ENCODE results near the gene ACOXL.

The ACOXL gene

GRCh38 chr2:111053825-111054515 is 321.6 kb downstream of the ACOXL start:
- CTCF ChIA-PET = no interaction called here
- Histone ChIP-seq H3K4me3 (ENCODE audit: low read depth, low read length) (no peak overlapping the region), H3K27ac (ENCODE audit: extremely low read depth, low read depth, low read length) (no peak overlapping the region), H3K36me3 (ENCODE audit: control insufficient read depth in 2 of 2, insufficient read depth in 1 of 2, low read length in 2 of 2) (no peaks in the 10 kb centered on the region), H3K4me1 (ENCODE audit: control insufficient read depth, insufficient read depth, low read length) (peaks cover 12% of the 10 kb centered on the region), H3K9me3 (ENCODE audit: control insufficient read depth, insufficient read depth, low read depth, low read length) (no peaks in the 10 kb centered on the region)
- no peak for TF ChIP-seq SETDB1 (IDR thresholded peaks at IDR 0.05; ENCODE audit: insufficient read length, low read length)
- TF ChIP-seq ZNF302 (tag by site-specific recombination; IDR thresholded peaks at IDR 0.05; ENCODE audit: low read depth) = no peak
- TF ChIP-seq, protein P1, sequence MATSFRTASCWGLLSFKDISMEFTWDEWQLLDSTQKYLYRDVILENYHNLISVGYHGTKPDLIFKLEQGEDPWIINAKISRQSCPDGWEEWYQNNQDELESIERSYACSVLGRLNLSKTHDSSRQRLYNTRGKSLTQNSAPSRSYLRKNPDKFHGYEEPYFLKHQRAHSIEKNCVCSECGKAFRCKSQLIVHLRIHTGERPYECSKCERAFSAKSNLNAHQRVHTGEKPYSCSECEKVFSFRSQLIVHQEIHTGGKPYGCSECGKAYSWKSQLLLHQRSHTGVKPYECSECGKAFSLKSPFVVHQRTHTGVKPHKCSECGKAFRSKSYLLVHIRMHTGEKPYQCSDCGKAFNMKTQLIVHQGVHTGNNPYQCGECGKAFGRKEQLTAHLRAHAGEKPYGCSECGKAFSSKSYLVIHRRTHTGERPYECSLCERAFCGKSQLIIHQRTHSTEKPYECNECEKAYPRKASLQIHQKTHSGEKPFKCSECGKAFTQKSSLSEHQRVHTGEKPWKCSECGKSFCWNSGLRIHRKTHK (tag by site-specific recombination; IDR thresholded peaks at IDR 0.05) = no peak
- TF ChIP-seq, protein P2, sequence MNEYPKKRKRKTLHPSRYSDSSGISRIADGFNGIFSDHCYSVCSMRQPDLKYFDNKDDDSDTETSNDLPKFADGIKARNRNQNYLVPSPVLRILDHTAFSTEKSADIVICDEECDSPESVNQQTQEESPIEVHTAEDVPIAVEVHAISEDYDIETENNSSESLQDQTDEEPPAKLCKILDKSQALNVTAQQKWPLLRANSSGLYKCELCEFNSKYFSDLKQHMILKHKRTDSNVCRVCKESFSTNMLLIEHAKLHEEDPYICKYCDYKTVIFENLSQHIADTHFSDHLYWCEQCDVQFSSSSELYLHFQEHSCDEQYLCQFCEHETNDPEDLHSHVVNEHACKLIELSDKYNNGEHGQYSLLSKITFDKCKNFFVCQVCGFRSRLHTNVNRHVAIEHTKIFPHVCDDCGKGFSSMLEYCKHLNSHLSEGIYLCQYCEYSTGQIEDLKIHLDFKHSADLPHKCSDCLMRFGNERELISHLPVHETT (tag by site-specific recombination; IDR thresholded peaks at IDR 0.05) = no peak
- TF ChIP-seq ZNF335 (tag by site-specific recombination; conservative IDR thresholded peaks at IDR 0.05) = no peak
- POLR2A ChIA-PET = no interaction called here

DNA sequence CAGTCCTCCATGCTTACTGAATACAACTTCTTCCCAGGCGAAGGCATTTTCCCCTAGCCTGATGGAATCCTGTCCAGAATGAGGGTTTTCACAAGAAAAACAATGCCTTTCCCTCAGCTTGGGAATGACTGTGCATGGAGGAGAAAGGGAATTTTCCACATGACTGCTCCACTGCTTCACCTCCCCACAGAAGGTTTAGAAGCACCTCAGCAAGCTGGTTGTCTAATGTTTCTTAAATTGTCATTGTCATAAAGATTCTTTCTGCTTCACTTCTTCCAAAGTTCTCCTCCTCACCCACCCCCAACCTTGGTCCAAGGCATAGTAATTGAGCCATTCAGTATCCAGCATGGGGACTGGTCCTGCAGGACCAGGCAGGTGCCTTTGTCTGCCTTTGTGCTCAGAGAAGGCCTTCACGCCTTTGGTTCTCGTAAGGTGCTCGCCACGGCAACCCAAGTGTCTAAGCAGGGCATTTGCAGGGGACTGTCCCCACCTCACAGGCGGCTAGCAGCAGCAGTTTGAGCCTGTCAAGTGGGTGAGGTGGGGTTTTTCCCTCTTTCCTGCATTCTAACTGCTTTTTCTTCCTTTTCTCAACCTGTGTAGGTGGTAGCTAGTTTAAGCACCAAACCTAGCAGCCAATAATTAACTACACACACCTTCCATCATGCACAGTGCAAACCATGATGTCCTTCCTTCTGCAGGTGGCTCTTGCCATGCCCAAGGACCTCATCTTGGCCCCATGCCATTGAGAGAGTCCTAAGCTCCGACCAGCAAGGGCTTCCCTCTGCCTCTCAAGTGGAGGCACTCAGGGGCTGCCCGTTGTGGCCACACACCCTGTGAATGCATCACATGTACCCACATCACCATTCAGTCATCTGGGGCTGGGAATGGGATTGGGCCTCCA is 322.7 kb downstream of the ACOXL start:
- Histone ChIP-seq H3K27ac (ENCODE audit: extremely low read depth, low read depth, low read length) (no peak overlapping the region), H3K4me3 (ENCODE audit: low read depth, low read length) (no peak overlapping the region), H3K9me3 (ENCODE audit: control insufficient read depth, insufficient read depth, low read depth, low read length) (no peaks in the 10 kb centered on the region), H3K36me3 (ENCODE audit: control insufficient read depth in 2 of 2, insufficient read depth in 1 of 2, low read length in 2 of 2) (no peaks in the 10 kb centered on the region), H3K4me1 (ENCODE audit: control insufficient read depth, insufficient read depth, low read length) (peaks cover 1% of the 10 kb centered on the region; the same call in 1 of the 2 replicates)
- POLR2A ChIA-PET = no interaction called here
- CTCF ChIA-PET = interaction anchor here (0.6 kb wide), 1 partner anchor 217 kb away, joined by 3 read pairs; no protein-coding TSS in a partner anchor
- no peak for TF ChIP-seq ZNF658 (tag by site-specific recombination; IDR thresholded peaks at IDR 0.05)
- TF ChIP-seq, protein P3, sequence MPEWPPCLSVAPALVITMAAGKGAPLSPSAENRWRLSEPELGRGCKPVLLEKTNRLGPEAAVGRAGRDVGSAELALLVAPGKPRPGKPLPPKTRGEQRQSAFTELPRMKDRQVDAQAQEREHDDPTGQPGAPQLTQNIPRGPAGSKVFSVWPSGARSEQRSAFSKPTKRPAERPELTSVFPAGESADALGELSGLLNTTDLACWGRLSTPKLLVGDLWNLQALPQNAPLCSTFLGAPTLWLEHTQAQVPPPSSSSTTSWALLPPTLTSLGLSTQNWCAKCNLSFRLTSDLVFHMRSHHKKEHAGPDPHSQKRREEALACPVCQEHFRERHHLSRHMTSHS (tag by site-specific recombination; IDR thresholded peaks at IDR 0.05) = no peak
- TF ChIP-seq ZNF48 (tag by site-specific recombination; IDR thresholded peaks at IDR 0.05) = no peak
- no peak for TF ChIP-seq ZNF449 (tag by site-specific recombination; IDR thresholded peaks at IDR 0.05)
- TF ChIP-seq ZBTB44 (tag by site-specific recombination; IDR thresholded peaks at IDR 0.05) = no peak
- TF ChIP-seq ZNF426 (tag by site-specific recombination; IDR thresholded peaks at IDR 0.05) = no peak
- TF ChIP-seq ZFP37 (tag by site-specific recombination; IDR thresholded peaks at IDR 0.05) = no peak
- no peak for TF ChIP-seq TRIM28 (IDR thresholded peaks at IDR 0.05; ENCODE audit: borderline replicate concordance, low read length)
- no peak for TF ChIP-seq ZNF214 (tag by site-specific recombination; IDR thresholded peaks at IDR 0.05; ENCODE audit: borderline replicate concordance)
- no peak for TF ChIP-seq ZNF211 (tag by site-specific recombination; IDR thresholded peaks at IDR 0.05; ENCODE audit: low read depth)
- TF ChIP-seq HOXC10 (CRISPR knock-in tag; IDR thresholded peaks at IDR 0.05) = no peak

Data from HEK293 (cell line).